ENCODE data around the gene IFNLR1. TPM values are rescaled to one million over a fixed set of nuclear protein-coding genes. Genes with fewer than 3 reads are reported as not detected.

IFNLR1 gene
- total RNA-seq, 4 donors from 2014 or later: 0.93 to 2.8 (median 1.2) TPM

- H3K4me1 ChIP-seq: peaks cover 0 to 24% (median 0%) of the 10 kb centered on the region in 3 donors
- H3K27ac ChIP-seq: peak overlapping the region in 3 of 4 donors; percentile 35 to 66 (median 57)
- TF ChIP-seq CTCF (IDR thresholded peaks at IDR 0.05) (no peak), POLR2AphosphoS5 (IDR thresholded peaks at IDR 0.05) (no peak), EP300 (IDR thresholded peaks at IDR 0.05) (no peak), POLR2A (IDR thresholded peaks at IDR 0.05) (no peak)
- no peaks in the 10 kb centered on the region for H3K9me3 ChIP-seq
- H3K4me3 ChIP-seq: no peak overlapping the region
- WGBS, 2 donors (ENCODE audit: low coverage in 1 of 2): 62 to 100% methylated on average over 1 to 5 of the region's 14 CpGs
- no peaks in the 10 kb centered on the region for H3K27me3 ChIP-seq
- H3K36me3 ChIP-seq: no peaks in the 10 kb centered on the region
- ATAC-seq: no peak
Observed at GRCh38 chr1:24110642-24111261, 76.3 kb downstream of the IFNLR1 start.

GRCh38 chr1:24109686-24110475 is 77.2 kb downstream of the IFNLR1 start:
- Histone ChIP-seq H3K27ac (peak overlapping the region in 1 of 4 donors; percentile 66), H3K4me3 (no peak overlapping the region), H3K4me1 (peaks cover 0 to 24% (median 0%) of the 10 kb centered on the region in 3 donors), H3K9me3 (no peaks in the 10 kb centered on the region), H3K27me3 (no peaks in the 10 kb centered on the region), H3K36me3 (no peaks in the 10 kb centered on the region)
- ATAC-seq: no peak
- 88 to 100% methylated on average over 2 to 4 of the region's 15 CpGs for WGBS, 2 donors (ENCODE audit: low coverage in 1 of 2)
- TF ChIP-seq POLR2A (IDR thresholded peaks at IDR 0.05): no peak
- no peak for TF ChIP-seq EP300 (IDR thresholded peaks at IDR 0.05)
- no peak for TF ChIP-seq CTCF (IDR thresholded peaks at IDR 0.05)
- TF ChIP-seq POLR2AphosphoS5 (IDR thresholded peaks at IDR 0.05): no peak

GRCh38 chr1:24109166-24109483 is 78.0 kb downstream of the IFNLR1 start:
- no peaks in the 10 kb centered on the region for H3K27me3 ChIP-seq
- TF ChIP-seq EP300 (IDR thresholded peaks at IDR 0.05): no peak
- no peak for TF ChIP-seq CTCF (IDR thresholded peaks at IDR 0.05)
- TF ChIP-seq POLR2A (IDR thresholded peaks at IDR 0.05): no peak
- TF ChIP-seq POLR2AphosphoS5 (IDR thresholded peaks at IDR 0.05): no peak
- no peaks in the 10 kb centered on the region for H3K9me3 ChIP-seq
- H3K4me3 ChIP-seq: no peak overlapping the region
- 86% methylated on average over 1 of the region's 1 CpG; no CpG with 5 or more reads in 1 of the 2 donors for WGBS, 2 donors (ENCODE audit: low coverage in 1 of 2)
- no peak for ATAC-seq
- peaks cover 0 to 24% (median 0%) of the 10 kb centered on the region in 3 donors for H3K4me1 ChIP-seq
- peak overlapping the region in 1 of 4 donors; percentile 64 for H3K27ac ChIP-seq
- no peaks in the 10 kb centered on the region for H3K36me3 ChIP-seq

GRCh38 chr1:24108334-24109165 is 78.5 kb downstream of the IFNLR1 start:
- H3K9me3 ChIP-seq: no peaks in the 10 kb centered on the region
- H3K36me3 ChIP-seq: no peaks in the 10 kb centered on the region
- ATAC-seq: peak; percentile 39
- 77% methylated on average over 4 of the region's 22 CpGs; no CpG with 5 or more reads in 1 of the 2 donors for WGBS, 2 donors (ENCODE audit: low coverage in 1 of 2)
- H3K4me1 ChIP-seq: peaks cover 0 to 27% (median 0%) of the 10 kb centered on the region in 3 donors
- H3K27ac ChIP-seq: peak overlapping the region in 1 of 4 donors; percentile 64
- TF ChIP-seq EP300 (IDR thresholded peaks at IDR 0.05) (no peak), POLR2A (IDR thresholded peaks at IDR 0.05) (no peak), POLR2AphosphoS5 (IDR thresholded peaks at IDR 0.05) (no peak), CTCF (IDR thresholded peaks at IDR 0.05) (no peak)
- H3K4me3 ChIP-seq: no peak overlapping the region
- no peaks in the 10 kb centered on the region for H3K27me3 ChIP-seq
